Endometrial microvascular endothelial cells (primary cell): ENCODE data around the gene TRIM65. TPM values are rescaled to one million over a fixed set of nuclear protein-coding genes. Genes with fewer than 3 reads are reported as not detected.

ENCODE experiments used
- in situ Hi-C: cut with HindIII; loops from 2 replicates; pipeline ENCODE4 v1.10.0; 2017; ENCODE audit warnings: low sequenced_read_pairs, low pct_unique_long_range_greater_than_20kb; ENCODE audit errors: inconsistent ontology term
- total RNA-seq: library from RNA; depleted of rRNA; stranded (reverse); fragments of >200 nt; gene quantifications from one replicate; pipeline ENCODE4 v1.2.3, GENCODE V29; 2015; ENCODE audit errors: inconsistent ontology term

TRIM65 gene
- 26.3 TPM for total RNA-seq

GRCh38 chr17:75896415-75897159, at the start of gene TRIM65:
TSS of gene TRIM65 (minus strand) at chr17:75896951. CDS start at chr17:75896937, 14 bp downstream.
- in situ Hi-C loops = no loop called here

DNA sequence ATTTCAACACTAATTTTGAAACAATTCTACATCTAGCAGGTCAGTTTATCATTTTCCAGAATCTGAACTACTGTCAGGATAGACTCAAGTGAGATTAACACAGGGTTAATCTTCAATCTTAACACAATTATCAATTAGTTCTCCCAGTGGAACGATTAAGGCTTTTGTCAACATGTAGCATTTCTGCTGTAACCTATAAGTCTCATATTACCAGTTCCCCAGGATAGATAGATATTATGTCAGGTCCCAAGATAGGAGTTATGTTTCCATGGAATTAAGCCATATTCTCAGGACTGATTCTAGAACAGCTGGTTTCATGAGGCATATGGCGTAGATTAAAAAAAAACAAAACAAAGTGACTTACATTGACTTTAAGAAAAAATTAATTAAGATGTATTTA, 48.5 kb upstream of the TRIM65 start:
- in situ Hi-C loops = no loop called here

DNA sequence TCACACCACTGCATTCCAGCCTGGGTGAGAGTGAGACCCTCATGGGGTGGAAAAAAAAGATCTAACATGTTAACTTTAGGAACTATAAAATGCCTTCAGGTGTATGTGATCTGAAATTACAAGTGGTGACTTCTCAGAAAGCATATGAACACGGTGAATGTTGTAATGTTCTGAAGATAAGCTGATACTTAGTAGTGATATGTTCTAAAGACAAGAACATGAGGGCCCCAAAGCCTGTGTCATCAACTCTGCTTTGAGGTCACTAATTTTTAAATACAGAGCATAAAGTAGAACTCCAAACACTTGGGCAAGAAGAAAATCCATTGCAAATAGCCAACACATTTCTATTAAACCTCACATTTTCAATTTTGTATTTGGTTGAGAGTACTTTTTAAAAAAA, 46.7 kb upstream of the TRIM65 start:
- in situ Hi-C loops = no loop called here

DNA sequence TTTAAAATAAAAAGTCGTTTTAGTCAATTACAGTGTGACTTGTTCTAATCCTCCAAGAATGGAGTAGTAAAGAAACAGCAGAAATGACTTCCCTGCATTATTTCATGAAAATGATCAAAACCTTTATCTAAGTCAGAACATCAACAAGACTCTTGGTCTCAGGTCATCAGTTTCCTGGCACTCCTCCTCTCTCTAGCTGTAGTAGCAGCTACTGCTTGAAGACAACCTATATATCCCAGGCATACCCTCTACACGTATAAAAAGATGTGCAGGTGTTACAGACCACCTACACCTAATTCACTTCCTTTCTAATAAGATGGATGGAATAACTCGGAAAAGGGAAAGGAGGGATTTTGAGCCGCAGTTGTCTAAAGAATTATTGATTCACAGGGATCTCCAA, 45.7 kb upstream of the TRIM65 start:
- in situ Hi-C loops = no loop called here

DNA sequence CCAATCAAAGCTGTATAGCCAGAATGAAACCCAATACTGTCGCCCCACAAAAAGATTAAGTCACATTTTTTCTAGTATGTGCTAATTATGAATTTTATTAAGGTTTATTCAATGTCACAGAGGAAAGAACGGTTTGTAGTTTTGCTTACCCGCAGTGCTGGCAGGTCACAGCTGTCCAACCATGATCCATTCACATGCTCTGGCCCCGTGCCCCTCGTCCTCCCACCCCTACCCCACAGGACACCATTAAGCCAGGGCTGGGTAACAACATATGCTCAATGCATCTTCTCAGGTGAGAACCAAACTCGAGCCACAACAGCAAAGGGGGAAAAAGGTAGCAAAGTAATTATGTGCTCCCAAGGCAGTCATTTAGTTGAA, 44.7 kb upstream of the TRIM65 start:
- in situ Hi-C loops = no loop called here

GRCh38 chr17:75940727-75941441, 44.1 kb upstream of the TRIM65 start, which contains the start of gene FBF1:
TSS of gene FBF1 (minus strand) at chr17:75941042. CDS start at chr17:75938149, 2,893 bp downstream.
- in situ Hi-C loops = no loop called here

DNA sequence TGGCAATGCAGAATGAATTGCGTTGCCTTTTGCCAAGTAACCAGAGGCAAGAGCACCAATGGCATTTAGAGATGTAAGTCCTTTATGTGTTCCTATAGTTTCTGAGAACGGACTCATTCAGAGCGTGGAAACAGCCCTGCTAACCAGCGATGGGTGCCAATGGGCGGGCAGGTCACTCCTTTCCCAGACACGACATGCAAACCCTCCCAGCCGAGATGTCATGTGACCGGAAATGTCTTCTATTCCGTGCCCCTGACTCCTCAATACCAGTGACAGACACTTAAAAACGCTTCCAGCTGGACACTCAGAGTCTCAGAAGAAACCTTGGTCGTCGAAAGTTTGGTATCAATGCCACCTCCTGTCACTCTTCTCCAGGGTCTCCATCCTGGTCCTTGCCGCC, 40.9 kb upstream of the TRIM65 start:
- in situ Hi-C loops = no loop called here

GRCh38 chr17:75933808-75934207, 37.1 kb upstream of the TRIM65 start:
- in situ Hi-C loops = no loop called here

DNA sequence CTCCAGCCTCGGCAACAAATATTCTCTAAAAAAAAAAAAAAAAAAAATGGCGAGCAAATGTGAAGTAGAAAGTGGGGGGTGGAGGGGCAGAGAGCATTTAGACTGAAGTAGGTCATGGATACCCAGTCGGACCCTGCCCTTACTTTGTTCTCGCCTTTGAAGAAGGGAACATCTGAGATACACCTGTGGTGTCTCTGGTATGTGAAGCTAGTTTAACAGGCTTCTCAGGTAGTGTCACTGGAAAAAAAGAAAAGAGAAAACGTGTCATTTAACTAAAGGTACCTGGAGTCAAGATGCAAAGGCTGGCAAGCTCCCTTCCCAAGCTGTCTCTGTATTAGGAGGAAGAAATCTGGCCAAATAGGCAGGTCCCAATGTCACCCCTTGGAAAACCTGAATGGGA, 36.1 kb upstream of the TRIM65 start:
- in situ Hi-C loops = no loop called here

DNA sequence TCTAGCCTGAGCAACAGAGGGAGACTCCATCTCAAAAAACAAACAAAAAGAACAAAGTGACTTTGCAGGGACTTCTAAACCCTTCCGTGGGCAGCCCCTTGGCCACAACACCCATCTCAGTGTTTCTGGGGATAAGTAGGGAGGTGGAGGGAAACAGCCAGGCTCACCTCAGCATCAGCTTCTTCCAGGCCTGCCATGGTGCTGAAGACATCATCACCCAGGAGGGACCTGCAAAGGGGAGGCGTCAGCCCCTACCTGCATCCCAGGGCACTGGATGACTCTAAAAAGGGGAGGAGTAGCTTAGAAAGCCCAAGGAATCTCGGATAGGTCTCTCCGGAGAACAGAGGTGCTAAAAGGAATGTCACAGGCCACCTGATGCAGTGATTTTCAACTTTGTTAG, 34.3 kb upstream of the TRIM65 start:
- in situ Hi-C loops = no loop called here

GRCh38 chr17:75927286-75927922, 30.7 kb upstream of the TRIM65 start:
- in situ Hi-C loops = no loop called here

DNA sequence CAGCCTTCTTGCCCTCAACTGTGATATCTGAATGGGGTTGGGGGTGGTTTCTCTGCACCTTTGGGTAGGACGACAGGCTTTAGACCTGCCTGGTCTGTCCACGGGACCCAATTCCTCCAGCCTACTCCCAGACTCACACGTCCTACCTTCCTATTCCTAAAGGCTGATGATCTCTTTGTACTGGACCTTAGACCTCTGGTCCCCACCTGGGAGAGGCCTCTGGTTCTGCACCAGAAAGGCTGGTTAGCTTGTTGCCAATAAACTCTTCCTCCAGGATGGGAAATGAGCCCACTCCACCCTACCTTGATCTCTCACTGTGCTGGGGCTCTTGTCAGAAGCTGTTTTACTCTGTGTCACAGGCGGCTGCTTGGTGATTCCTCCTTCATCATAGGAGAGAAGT, 29.7 kb upstream of the TRIM65 start:
- in situ Hi-C loops = no loop called here

- in situ Hi-C loops = no loop called here
Observed at GRCh38 chr17:75925912-75926311, 29.2 kb upstream of the TRIM65 start.

- in situ Hi-C loops = no loop called here
Observed at GRCh38 chr17:75925103-75925502, 28.4 kb upstream of the TRIM65 start.

DNA sequence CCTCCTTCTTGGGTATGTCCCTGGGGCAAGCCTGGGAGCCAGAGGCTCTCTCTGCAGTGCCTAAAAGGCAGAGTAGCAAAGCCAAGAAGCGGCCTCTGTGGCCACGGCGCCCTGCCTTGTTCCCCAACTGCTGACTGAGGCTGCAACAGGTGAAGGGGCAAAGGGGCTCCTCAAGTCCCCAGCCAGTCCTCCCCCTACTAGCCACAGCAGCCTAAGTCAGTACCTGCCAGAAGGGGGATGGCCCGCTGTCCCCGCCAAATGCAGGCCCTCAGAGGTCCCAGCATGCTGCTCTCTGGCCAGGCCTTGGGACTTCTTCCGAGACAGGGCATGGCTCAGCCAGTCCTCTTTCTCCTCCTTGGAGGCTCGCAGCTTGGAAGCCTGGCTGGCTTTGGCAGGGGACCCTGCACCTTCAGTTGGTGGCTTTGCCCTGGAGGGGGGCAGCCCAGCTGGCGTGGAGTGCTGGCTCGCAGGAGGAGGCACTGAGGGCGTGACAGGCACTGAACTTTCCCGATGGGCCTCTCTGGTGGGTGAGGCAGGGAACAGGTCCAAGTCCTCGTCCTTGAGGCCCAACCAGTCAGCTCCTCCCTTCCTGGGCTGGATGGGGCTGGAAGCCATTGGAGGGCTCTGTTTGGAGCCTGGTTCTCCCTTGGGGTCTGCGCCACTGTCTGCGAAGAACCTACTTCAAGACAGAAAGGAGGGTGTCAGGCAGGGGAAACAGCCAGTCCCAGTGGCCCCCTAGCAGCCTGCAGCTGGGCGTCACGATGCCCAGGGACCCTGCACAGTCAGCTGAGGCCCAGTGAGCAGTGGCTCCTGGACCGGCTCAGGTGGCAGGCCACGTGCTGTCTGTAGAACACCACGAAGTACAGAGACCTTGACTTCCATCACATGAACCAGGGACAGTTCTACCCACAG, 26.5 kb upstream of the TRIM65 start:
- in situ Hi-C loops = no loop called here

DNA sequence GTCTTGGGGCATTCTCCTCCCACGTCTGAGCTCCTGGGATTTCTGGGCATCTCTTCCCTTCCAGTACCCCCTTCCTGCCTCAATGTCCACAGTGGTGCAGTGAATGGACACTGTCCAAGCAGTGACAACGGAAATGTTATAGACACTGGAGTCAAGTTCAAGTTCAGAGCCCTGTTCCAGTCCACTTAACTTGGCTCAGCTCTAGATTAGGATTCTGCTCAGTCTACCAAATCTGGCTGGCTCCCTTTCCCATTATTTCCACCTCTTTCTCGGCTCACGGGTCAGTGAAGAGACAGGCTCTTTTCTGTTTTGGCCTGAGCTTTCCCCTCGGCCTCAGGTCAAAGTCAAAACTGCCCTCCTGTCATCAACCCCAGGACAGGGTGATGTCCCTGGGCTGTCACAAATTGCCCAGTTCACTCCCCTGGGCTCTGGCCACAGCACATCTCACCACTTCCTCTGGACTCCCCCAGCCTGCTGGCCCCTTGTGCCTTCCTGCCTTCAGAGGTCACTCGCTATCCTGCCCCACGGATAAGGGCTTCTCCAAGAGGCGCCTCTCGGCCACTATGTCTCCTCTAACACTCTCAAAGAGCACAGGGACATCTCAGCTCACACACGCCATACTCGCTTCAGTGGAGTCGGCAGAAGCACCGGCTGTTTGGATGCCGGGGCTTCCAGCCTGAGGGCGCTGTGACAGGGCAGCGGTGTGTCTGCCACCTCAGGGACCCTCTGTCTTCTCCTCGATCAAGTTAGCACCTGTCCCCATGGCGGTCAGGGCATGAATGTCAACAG, 25.6 kb upstream of the TRIM65 start:
- in situ Hi-C loops = no loop called here

- in situ Hi-C loops = no loop called here
Observed at GRCh38 chr17:75921596-75921995, 24.8 kb upstream of the TRIM65 start.

DNA sequence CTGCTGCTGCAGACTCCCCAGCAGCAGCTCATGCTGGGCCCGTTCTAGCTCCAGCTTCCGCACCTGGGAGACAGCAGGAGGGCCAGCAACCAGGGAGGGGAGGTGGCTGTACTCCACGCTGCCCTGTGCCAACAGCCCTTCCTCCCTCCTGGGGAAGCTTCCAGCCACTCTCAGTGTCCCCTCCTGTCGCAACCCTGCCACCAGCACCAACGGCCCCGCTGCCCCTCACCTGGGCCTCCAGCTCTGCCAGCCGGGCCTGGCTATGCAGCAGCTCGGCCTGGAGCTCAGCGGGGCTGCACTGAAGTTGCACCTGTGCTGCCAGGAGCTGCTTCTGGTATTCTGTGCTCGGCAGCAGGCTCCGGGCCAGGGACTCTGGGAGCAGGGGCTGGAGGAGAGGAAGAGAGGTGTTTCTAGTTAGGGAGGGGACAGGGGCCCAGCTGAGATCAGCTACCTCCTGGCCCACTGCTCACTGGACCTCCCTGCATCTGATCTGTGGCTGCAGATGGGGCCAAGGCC, 23.4 kb upstream of the TRIM65 start:
- in situ Hi-C loops = no loop called here
